ENCODE results near the gene MEGF10. TPM values are rescaled to one million over a fixed set of nuclear protein-coding genes. Genes with fewer than 3 reads are reported as not detected.
A peak's percentile ranks its signal among the peaks of the same experiment; 100 is the strongest.

Gene MEGF10
- total and polyA plus RNA-seq, 12 donors: 0.94 to 45.1 (median 9.1) TPM

DNA sequence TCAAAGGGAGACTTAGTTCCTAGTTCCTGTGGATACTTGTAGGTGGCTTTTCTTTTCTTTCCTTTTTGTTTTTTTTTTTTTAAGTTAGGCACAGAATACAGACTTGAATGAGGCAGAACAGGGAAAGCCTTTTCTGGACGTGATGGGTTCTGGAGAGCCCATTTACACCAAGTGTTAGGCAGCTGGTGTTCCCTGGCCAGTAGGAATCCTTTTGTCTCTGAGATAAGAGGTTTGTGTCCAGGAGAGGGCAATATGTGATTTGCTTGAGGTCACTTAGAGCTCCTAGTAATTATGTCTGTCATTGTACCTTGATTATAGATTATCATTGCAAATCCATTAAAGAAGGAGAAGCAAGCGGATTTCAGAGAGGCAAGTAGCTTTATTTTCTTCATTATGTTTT is 9.1 kb downstream of the MEGF10 start:
- 56 to 76% (median 69%) methylated on average over 2 of the region's 2 CpGs for WGBS, 4 donors

DNA sequence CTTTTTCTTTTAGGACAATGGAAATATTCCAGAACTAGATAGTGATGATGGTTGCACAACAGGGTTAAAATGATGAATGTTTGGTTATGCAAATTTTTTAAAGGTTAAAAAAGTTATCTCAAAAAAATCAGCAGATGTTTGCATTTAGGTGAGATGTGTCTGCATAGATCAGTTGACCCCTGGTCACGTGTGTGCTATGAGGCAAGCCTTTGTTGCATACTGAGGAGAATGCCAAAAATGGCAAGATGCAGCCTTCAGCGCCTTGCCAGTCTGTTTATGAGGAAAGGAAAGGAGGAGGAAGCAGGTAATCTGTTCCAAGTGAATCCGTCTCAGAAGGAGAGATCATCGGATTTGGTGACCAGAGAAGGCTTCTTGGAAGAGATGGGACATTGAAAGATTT is 11.9 kb downstream of the MEGF10 start:
- 78 to 86% (median 83%) methylated on average over 4 of the region's 4 CpGs for WGBS, 4 donors
- no peak for DNase-seq
- no peak for TF ChIP-seq POLR2A (IDR thresholded peaks at IDR 0.05)
- TF ChIP-seq, protein P1, sequence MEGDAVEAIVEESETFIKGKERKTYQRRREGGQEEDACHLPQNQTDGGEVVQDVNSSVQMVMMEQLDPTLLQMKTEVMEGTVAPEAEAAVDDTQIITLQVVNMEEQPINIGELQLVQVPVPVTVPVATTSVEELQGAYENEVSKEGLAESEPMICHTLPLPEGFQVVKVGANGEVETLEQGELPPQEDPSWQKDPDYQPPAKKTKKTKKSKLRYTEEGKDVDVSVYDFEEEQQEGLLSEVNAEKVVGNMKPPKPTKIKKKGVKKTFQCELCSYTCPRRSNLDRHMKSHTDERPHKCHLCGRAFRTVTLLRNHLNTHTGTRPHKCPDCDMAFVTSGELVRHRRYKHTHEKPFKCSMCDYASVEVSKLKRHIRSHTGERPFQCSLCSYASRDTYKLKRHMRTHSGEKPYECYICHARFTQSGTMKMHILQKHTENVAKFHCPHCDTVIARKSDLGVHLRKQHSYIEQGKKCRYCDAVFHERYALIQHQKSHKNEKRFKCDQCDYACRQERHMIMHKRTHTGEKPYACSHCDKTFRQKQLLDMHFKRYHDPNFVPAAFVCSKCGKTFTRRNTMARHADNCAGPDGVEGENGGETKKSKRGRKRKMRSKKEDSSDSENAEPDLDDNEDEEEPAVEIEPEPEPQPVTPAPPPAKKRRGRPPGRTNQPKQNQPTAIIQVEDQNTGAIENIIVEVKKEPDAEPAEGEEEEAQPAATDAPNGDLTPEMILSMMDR (IDR thresholded peaks at IDR 0.05): no peak
- H3K4me1 ChIP-seq (replicated peaks in 1 of 2): peaks cover 10 to 14% of the 10 kb centered on the region in 2 donors
- H3K9me3 ChIP-seq (replicated peaks in 1 of 3): no peaks in the 10 kb centered on the region
- no peak overlapping the region for H3K27ac ChIP-seq
- H3K4me3 ChIP-seq: no peak overlapping the region
- H3K36me3 ChIP-seq (replicated peaks in 1 of 2): no peaks in the 10 kb centered on the region
- H3K27me3 ChIP-seq: no peaks in the 10 kb centered on the region
- intact Hi-C loops (cut with DNase I): no loop called here

More for the DNA sequence above, 9.1 kb downstream of the MEGF10 start:
- intact Hi-C loops (cut with DNase I): no loop called here
- DNase-seq: no peak
- peaks cover 10 to 14% of the 10 kb centered on the region in 2 donors for H3K4me1 ChIP-seq (replicated peaks in 1 of 2)
- no peaks in the 10 kb centered on the region for H3K36me3 ChIP-seq (replicated peaks in 1 of 2)
- H3K4me3 ChIP-seq: no peak overlapping the region
- no peaks in the 10 kb centered on the region for H3K9me3 ChIP-seq (replicated peaks in 1 of 3)
- no peaks in the 10 kb centered on the region for H3K27me3 ChIP-seq
- TF ChIP-seq, protein P1 (IDR thresholded peaks at IDR 0.05): no peak
- TF ChIP-seq POLR2A (IDR thresholded peaks at IDR 0.05): no peak
- peak overlapping the region in 3 of 5 donors; percentile 6 to 39 (median 16) for H3K27ac ChIP-seq

DNA sequence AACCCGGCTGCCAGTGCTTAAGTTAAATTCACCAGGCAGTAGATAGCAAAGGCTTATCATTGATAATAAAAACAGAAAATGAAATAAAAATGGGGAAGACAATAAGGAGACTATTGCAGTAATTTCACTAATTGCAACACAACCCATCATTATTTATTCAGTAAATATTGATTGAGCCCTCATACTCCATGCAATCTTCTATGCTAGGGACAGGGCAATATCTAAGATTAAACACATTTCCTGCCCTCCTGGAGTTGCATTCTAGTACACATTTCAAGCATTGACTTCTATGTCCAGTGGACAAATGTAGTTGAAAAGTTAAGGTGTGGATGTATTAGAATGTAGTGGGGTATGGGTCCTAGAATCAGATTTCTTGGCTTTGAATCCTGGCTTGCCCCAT is 12.8 kb downstream of the MEGF10 start:
- TF ChIP-seq, protein P1 (IDR thresholded peaks at IDR 0.05): no peak
- TF ChIP-seq POLR2A (IDR thresholded peaks at IDR 0.05): no peak
- Histone ChIP-seq H3K36me3 (replicated peaks in 1 of 2) (no peaks in the 10 kb centered on the region), H3K4me1 (replicated peaks in 1 of 2) (peaks cover 10 to 14% of the 10 kb centered on the region in 2 donors), H3K4me3 (no peak overlapping the region), H3K27me3 (no peaks in the 10 kb centered on the region), H3K27ac (no peak overlapping the region), H3K9me3 (replicated peaks in 1 of 3) (no peaks in the 10 kb centered on the region)
- intact Hi-C loops (cut with DNase I): no loop called here
- 79 to 97% (median 91%) methylated on average over 1 of the region's 1 CpG for WGBS, 4 donors
- no peak for DNase-seq

GRCh38 chr5:127305493-127305892 is 14.9 kb downstream of the MEGF10 start:
- DNase-seq: no peak
- H3K27ac ChIP-seq: no peak overlapping the region
- no peak overlapping the region for H3K4me3 ChIP-seq
- H3K27me3 ChIP-seq: no peaks in the 10 kb centered on the region
- H3K9me3 ChIP-seq (replicated peaks in 1 of 3): no peaks in the 10 kb centered on the region
- no peaks in the 10 kb centered on the region for H3K36me3 ChIP-seq (replicated peaks in 1 of 2)
- H3K4me1 ChIP-seq (replicated peaks in 1 of 2): no peaks in the 10 kb centered on the region
- intact Hi-C loops (cut with DNase I): no loop called here
- TF ChIP-seq POLR2A (IDR thresholded peaks at IDR 0.05): no peak
- TF ChIP-seq, protein P1 (IDR thresholded peaks at IDR 0.05): no peak
- WGBS, 4 donors: 21 to 48% (median 37%) methylated on average over 2 of the region's 2 CpGs
